HCT116 (cell line): ENCODE data around the gene CR1L. TPM values are rescaled to one million over a fixed set of nuclear protein-coding genes. Genes with fewer than 3 reads are reported as not detected.

Experiments
- ATAC-seq: fragments of 200-7000 bp; cut with Tn5 transposase; 2 replicates; pipeline ENCODE4 v1.9.1; 2020; ENCODE audit warnings: mild to moderate bottlenecking, moderate library complexity
- BruUV-seq: library from RNA; stranded (reverse); fragments of 400-500 nt; replicated peaks from 2 replicates; lab custom pipeline; 2021; lab: Mats Ljungman, UMichigan
- CTCF ChIA-PET: fragments of 300-600 bp; sonication (Branson Sonifier 250); formaldehyde crosslinking; loops from one replicate; lab custom pipeline; 2021; ENCODE audit warnings: antibody characterized with exemption; lab: Charles Lee
- POLR2A ChIA-PET: fragments of 300-600, 350-600 bp; sonication (Branson Sonifier 250); formaldehyde crosslinking; loops from one replicate; lab custom pipeline; 2021; ENCODE audit warnings: antibody characterized with exemption; lab: Charles Lee
- RAD21 ChIA-PET, 2 experiments: fragments of 300-600 bp; sonication (Branson Sonifier 250); formaldehyde crosslinking; loops; one replicate each; lab custom pipeline; 2023; ENCODE audit warnings: low total read pairs in 2 of 2; ENCODE audit not compliant: uncharacterized antibody in 2 of 2, unreplicated experiment in 2 of 2, low non-redundant PET in 1 of 2; lab: Charles Lee
- DNase-seq: peaks from one replicate; pipeline ENCODE4 v3.0.0-alpha.2; 2010; ENCODE audit warnings: low read depth, low spot score
- H2AFZ ChIP-seq: fragments of 200-600 bp; shearing (Covaris generic), sonication (generic); 2 replicates; pipeline ENCODE4 v1.6.1; 2017; ENCODE audit warnings: low read depth, mixed run types, mixed read lengths, antibody characterized with exemption, low read length; ENCODE audit not compliant: poor library complexity, severe bottlenecking
- H3K27ac ChIP-seq: 2 replicates; pipeline ENCODE4 v1.5.1; 2012; ENCODE audit warnings: low read depth, low read length
- H3K27me3 ChIP-seq: fragments of 200-600 bp; sonication (generic); 2 replicates; pipeline ENCODE4 v1.6.1; 2016; ENCODE audit warnings: mixed run types, low read length, mixed read lengths; ENCODE audit not compliant: insufficient read depth
- H3K36me3 ChIP-seq, 2 experiments: fragments of 200-500 bp in 1 of 2; fragments of 200-600 bp in 1 of 2; sonication (Bioruptor generic) in 1 of 2; sonication (generic) in 1 of 2; 2 replicates each; pipeline versions ENCODE4 v1.5.1 to v1.6.1; 2014 to 2016; ENCODE audit warnings: low read length in 2 of 2, inconsistent platforms in 1 of 2, mixed read lengths in 1 of 2, mixed run types in 1 of 2; ENCODE audit not compliant: insufficient read depth in 2 of 2, control insufficient read depth in 1 of 2
- H3K4me1 ChIP-seq, 2 experiments: fragments of 200-600 bp in 1 of 2; sonication (generic) in 1 of 2; 2 replicates each; pipeline versions ENCODE4 v1.5.1 to v1.6.1; 2012 to 2017; ENCODE audit warnings: low read length in 2 of 2, inconsistent platforms in 1 of 2, mild to moderate bottlenecking in 1 of 2, mixed read lengths in 1 of 2, mixed run types in 1 of 2, moderate library complexity in 1 of 2; ENCODE audit not compliant: insufficient read depth in 2 of 2, control insufficient read depth in 1 of 2
- H3K4me2 ChIP-seq: fragments of 200-600 bp; sonication (generic); 2 replicates; pipeline ENCODE4 v1.6.1; 2017; ENCODE audit warnings: mixed run types, low read length, mixed read lengths
- H3K4me3 ChIP-seq, 2 experiments: fragments of 200-600 bp in 1 of 2; sonication (generic) in 1 of 2; replicated peaks in 1 of 2; 2 replicates each; pipeline ENCODE4 v1.5.1; 2011 to 2016; ENCODE audit warnings: low read length in 2 of 2, control low read depth in 1 of 2, low read depth in 1 of 2, mild to moderate bottlenecking in 1 of 2, mixed read lengths in 1 of 2, mixed run types in 1 of 2
- H3K79me2 ChIP-seq: fragments of 200-600 bp; sonication (generic); 2 replicates; pipeline ENCODE4 v1.6.1; 2017; ENCODE audit warnings: mild to moderate bottlenecking, mixed run types, low read length, moderate library complexity, mixed read lengths; ENCODE audit not compliant: insufficient read depth
- H3K9ac ChIP-seq: fragments of 200-600 bp; sonication (generic); 2 replicates; pipeline ENCODE4 v1.6.1; 2016; ENCODE audit warnings: low read length, mixed read lengths
- H3K9me2 ChIP-seq: fragments of 200-600 bp; sonication (generic), shearing (Covaris generic); 2 replicates; pipeline ENCODE4 v1.6.1; 2017; ENCODE audit warnings: mixed run types, mild to moderate bottlenecking, moderate library complexity; ENCODE audit not compliant: insufficient read depth
- H3K9me3 ChIP-seq, 2 experiments: fragments of 200-500 bp in 1 of 2; fragments of 200-600 bp in 1 of 2; sonication (Bioruptor generic) in 1 of 2; sonication (generic) in 1 of 2; 2 replicates each; pipeline ENCODE4 v1.6.1; 2014 to 2017; ENCODE audit warnings: low read length in 2 of 2, mixed read lengths in 2 of 2, inconsistent platforms in 1 of 2, low read depth in 1 of 2, mild to moderate bottlenecking in 1 of 2, mixed run types in 1 of 2, moderate library complexity in 1 of 2; ENCODE audit not compliant: control insufficient read depth in 1 of 2, insufficient read depth in 1 of 2
- H4K20me1 ChIP-seq: fragments of 200-600 bp; sonication (generic), shearing (Covaris generic); 2 replicates; pipeline ENCODE4 v1.6.1; 2017; ENCODE audit warnings: mixed run types, mild to moderate bottlenecking, moderate library complexity; ENCODE audit not compliant: insufficient read depth
- SP1 ChIP-seq: IDR thresholded peaks from 2 replicates; pipeline ENCODE4 v1.6.1; 2012; ENCODE audit warnings: low read depth
- SRF ChIP-seq: IDR thresholded peaks from 2 replicates; pipeline ENCODE4 v1.6.1; 2012; ENCODE audit warnings: low read depth
- intact Hi-C: fragments of 100-400 bp; cut with micrococcal nuclease; formaldehyde crosslinking; loops from 2 replicates; pipeline ENCODE4 v1.10.0; 2022
- total RNA-seq: library from RNA; stranded (reverse); gene quantifications from one replicate; pipeline ENCODE4 v1.2.1, GENCODE V29; 2021; ENCODE audit not compliant: unreplicated experiment
- TF ChIP-seq, protein P1 (sequence below): IDR thresholded peaks from 2 replicates; pipeline ENCODE4 v1.6.1; 2012

CR1L gene
- total RNA-seq, 1 experiment from 2014 or later, result 0.15 TPM

DNA sequence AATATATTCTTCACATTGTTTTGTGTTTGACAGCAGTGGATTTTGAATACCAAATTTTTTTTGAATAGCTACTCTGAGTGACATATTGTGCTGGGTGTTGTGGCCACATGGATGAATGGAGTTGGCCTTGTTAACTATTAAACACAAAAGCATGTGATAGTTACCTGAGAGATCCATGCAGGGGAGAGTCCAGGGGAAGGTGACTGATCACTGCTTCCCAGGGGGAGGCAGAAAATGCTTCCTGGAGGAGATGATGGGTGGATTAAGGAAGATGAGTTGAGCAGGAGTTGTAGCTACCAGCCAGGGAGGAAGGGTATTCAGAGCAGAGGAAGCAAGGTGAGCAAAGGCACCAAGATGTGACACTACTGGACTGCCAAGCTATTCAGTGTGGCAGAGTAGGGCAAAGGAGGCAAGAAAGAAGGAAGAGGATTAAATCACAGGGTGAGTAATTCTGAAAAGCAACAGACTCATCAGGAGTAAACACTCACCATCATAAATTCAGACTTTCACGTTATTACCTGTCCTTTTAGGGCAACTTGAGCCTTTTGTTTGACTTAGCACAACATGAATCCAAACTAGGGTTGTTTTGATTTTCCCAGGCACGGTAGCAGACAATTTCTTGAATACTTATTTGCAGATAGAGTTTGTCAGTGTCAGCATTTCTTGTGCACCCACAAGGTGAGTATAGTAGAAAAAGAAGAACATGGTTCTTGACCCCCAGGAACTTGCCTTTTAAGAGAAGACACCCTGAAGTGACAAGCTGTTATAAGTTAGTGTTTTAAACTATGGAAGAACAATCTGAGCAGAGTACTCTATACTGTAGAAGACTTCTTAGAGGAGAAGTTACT, 111.1 kb downstream of the CR1L start:
- DNase-seq (no peak), ATAC-seq (no peak)
- Histone ChIP-seq H3K9me3 (no peaks in the 10 kb centered on the region), H4K20me1 (no peaks in the 10 kb centered on the region), H3K27ac (no peak overlapping the region), H3K9ac (no peak overlapping the region), H2AFZ (no peak overlapping the region), H3K27me3 (no peaks in the 10 kb centered on the region), H3K4me3 (no peak overlapping the region), H3K36me3 (peaks cover 16% of the 10 kb centered on the region in 2 experiments; a peak in 3 of 4 replicates), H3K4me1 (peaks cover under 1 to 12% of the 10 kb centered on the region in 2 experiments; a peak in 3 of 4 replicates), H3K4me2 (no peak overlapping the region), H3K9me2 (no peaks in the 10 kb centered on the region), H3K79me2 (peaks cover 87% of the 10 kb centered on the region)
- TF ChIP-seq, protein P1, sequence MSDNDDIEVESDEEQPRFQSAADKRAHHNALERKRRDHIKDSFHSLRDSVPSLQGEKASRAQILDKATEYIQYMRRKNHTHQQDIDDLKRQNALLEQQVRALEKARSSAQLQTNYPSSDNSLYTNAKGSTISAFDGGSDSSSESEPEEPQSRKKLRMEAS, result no peak
- no peak for TF ChIP-seq SRF
- intact Hi-C loops, result no loop called here
- no TSS peak for BruUV-seq
- ChIA-PET RAD21 (no interaction called here), POLR2A (interaction anchor here (0.9 kb wide), 1 partner anchor 10 kb away, joined by 3 read pairs; no protein-coding TSS in a partner anchor), CTCF (no interaction called here)

DNA sequence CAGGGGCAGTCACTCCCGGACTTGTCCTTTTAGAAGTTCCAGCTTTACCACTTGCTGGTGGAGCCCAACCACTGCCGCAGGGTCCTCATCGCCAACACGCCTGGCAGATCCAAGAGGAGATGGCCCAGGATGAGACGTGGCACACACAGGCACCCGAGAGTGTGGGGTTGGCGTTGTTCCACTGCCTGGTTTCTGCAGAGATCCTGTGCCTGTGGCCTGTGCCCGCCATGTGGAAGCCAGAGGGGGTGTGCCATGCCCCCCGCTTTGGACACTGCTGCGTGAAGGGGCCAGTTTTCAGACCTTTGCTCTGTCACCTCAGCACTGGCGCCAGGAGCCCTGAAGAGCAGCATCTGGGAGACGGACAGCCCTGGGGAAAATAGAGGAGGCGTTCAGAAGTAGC, 117.7 kb downstream of the CR1L start:
- ChIA-PET POLR2A (no interaction called here), CTCF (no interaction called here), RAD21 (no interaction called here)
- peaks cover 36 to 41% of the 10 kb centered on the region in 2 experiments for H3K36me3 ChIP-seq
- H3K27ac ChIP-seq, result no peak overlapping the region
- no peak overlapping the region for H3K4me2 ChIP-seq
- H3K9me2 ChIP-seq, result no peaks in the 10 kb centered on the region
- H3K27me3 ChIP-seq, result no peaks in the 10 kb centered on the region
- H3K79me2 ChIP-seq, result peaks cover 29% of the 10 kb centered on the region
- H3K4me3 ChIP-seq, result no peak overlapping the region
- TF ChIP-seq SP1, result no peak
- DNase-seq (no peak), ATAC-seq (no peak)
- H4K20me1 ChIP-seq, result no peaks in the 10 kb centered on the region
- BruUV-seq, result no TSS peak
- H3K9me3 ChIP-seq, result no peaks in the 10 kb centered on the region
- H3K4me1 ChIP-seq, result no peaks in the 10 kb centered on the region
- H2AFZ ChIP-seq, result no peak overlapping the region
- no peak overlapping the region for H3K9ac ChIP-seq
- intact Hi-C loops, result no loop called here
